Measurements from ENCODE around the gene PTCSC3.

The PTCSC3 gene

GRCh38 chr14:36163451-36163850, 13.1 kb downstream of the PTCSC3 start:
- DNase-seq (ENCODE audit: extremely low read depth, low read depth) = no peak
- no peak for TF ChIP-seq CTCF (IDR thresholded peaks at IDR 0.05; ENCODE audit: low read depth, low read length, missing control alignments)
- no peak overlapping the region for H3K4me3 ChIP-seq (replicated peaks; ENCODE audit: low read depth, low read length)

- TF ChIP-seq CTCF (IDR thresholded peaks at IDR 0.05; ENCODE audit: low read depth, low read length, missing control alignments) = no peak
- DNase-seq (ENCODE audit: extremely low read depth, low read depth) = no peak
- H3K4me3 ChIP-seq (replicated peaks; ENCODE audit: low read depth, low read length) = no peak overlapping the region
Measured at GRCh38 chr14:36162267-36162666, 14.3 kb downstream of the PTCSC3 start.

- no peak for TF ChIP-seq CTCF (IDR thresholded peaks at IDR 0.05; ENCODE audit: low read depth, low read length, missing control alignments)
- DNase-seq (ENCODE audit: extremely low read depth, low read depth) = no peak
- no peak overlapping the region for H3K4me3 ChIP-seq (replicated peaks; ENCODE audit: low read depth, low read length)
Measured at GRCh38 chr14:36161776-36162175, 14.7 kb downstream of the PTCSC3 start.

GRCh38 chr14:36151335-36151734, 25.2 kb downstream of the PTCSC3 start:
- DNase-seq (ENCODE audit: extremely low read depth, low read depth) = no peak
- no peak overlapping the region for H3K4me3 ChIP-seq (replicated peaks; ENCODE audit: low read depth, low read length)
- TF ChIP-seq CTCF (IDR thresholded peaks at IDR 0.05; ENCODE audit: low read depth, low read length, missing control alignments) = no peak

- no peak for TF ChIP-seq CTCF (IDR thresholded peaks at IDR 0.05; ENCODE audit: low read depth, low read length, missing control alignments)
- H3K4me3 ChIP-seq (replicated peaks; ENCODE audit: low read depth, low read length) = no peak overlapping the region
- no peak for DNase-seq (ENCODE audit: extremely low read depth, low read depth)
Measured at GRCh38 chr14:36134038-36134437, 42.5 kb downstream of the PTCSC3 start.

- no peak for TF ChIP-seq CTCF (IDR thresholded peaks at IDR 0.05; ENCODE audit: low read depth, low read length, missing control alignments)
- no peak overlapping the region for H3K4me3 ChIP-seq (replicated peaks; ENCODE audit: low read depth, low read length)
- DNase-seq (ENCODE audit: extremely low read depth, low read depth) = no peak
Measured at GRCh38 chr14:36132826-36133225, 43.7 kb downstream of the PTCSC3 start.

GRCh38 chr14:36130186-36130585, 46.3 kb downstream of the PTCSC3 start:
- DNase-seq (ENCODE audit: extremely low read depth, low read depth) = no peak
- TF ChIP-seq CTCF (IDR thresholded peaks at IDR 0.05; ENCODE audit: low read depth, low read length, missing control alignments) = no peak

More at GRCh38 chr14:36130186-36130585, 46.3 kb downstream of the PTCSC3 start:
- H3K4me3 ChIP-seq (replicated peaks; ENCODE audit: low read depth, low read length) = no peak overlapping the region

Measured in HFF-Myc (cell line).